ENCODE data around the gene TMEM243. TPM values are rescaled to one million over a fixed set of nuclear protein-coding genes. Genes with fewer than 3 reads are reported as not detected.

TMEM243 gene
- total RNA-seq, 1 experiment from 2014 or later, result 23.5 TPM

DNA sequence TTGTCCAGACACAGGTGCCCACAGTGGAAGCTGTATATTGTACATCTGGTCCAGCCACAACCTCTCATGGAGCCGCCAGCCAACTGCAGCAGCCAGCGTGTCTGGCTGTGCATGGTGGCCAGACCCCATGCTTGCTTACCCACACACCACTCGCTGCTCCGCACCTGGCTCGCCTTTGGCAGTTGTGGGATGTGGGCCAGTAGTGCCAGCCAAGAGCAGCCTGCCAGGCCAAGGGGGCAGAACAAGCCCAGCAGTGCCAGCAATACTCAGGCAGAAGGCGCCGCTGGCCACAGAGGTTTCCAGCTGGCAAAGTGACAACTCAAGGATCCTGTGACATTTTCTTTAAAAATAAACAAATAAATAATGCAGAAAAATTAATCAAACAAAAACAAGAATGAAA, 11.7 kb upstream of the TMEM243 start:
- Histone ChIP-seq H2AFZ (ENCODE audit: low read length) (no peak overlapping the region), H3K4me1 (ENCODE audit: insufficient read depth, low read length) (no peaks in the 10 kb centered on the region), H3K9me3 (ENCODE audit: control insufficient read depth, low read depth, low read length) (no peaks in the 10 kb centered on the region), H3K79me2 (ENCODE audit: insufficient read depth, low read length) (no peaks in the 10 kb centered on the region), H3K18ac (ENCODE audit: insufficient read length, low read depth, low read length) (no peak overlapping the region), H2BK12ac (ENCODE audit: insufficient read length, low read depth, low read length) (no peak overlapping the region), H2BK15ac (ENCODE audit: low read depth, low read length) (no peak overlapping the region), H4K5ac (ENCODE audit: insufficient read length, low read depth, low read length) (no peak overlapping the region), H3T11ph (ENCODE audit: low read length) (no peak overlapping the region), H3K23me2 (ENCODE audit: insufficient read length, low read depth, low read length, poor library complexity, severe bottlenecking) (no peaks in the 10 kb centered on the region), H4K20me1 (ENCODE audit: control insufficient read depth, insufficient read depth, insufficient read length) (no peaks in the 10 kb centered on the region), H2BK120ac (ENCODE audit: low read depth, low read length, poor library complexity, severe bottlenecking) (no peak overlapping the region), H3K4ac (ENCODE audit: low read depth, low read length) (no peak overlapping the region), H3K56ac (ENCODE audit: insufficient read length, low read depth, low read length) (no peak overlapping the region), H2AK5ac (ENCODE audit: insufficient read length, low read length) (no peak overlapping the region), H4K8ac (replicated peaks; ENCODE audit: insufficient read length, low read depth, low read length) (no peak overlapping the region), H3K9ac (ENCODE audit: extremely low read depth, insufficient read length, low read length) (no peak overlapping the region), H3K4me2 (ENCODE audit: insufficient read depth, insufficient read length, low read length) (no peak overlapping the region), H4K91ac (ENCODE audit: insufficient read length, low read depth, low read length) (no peak overlapping the region), H3K79me1 (ENCODE audit: insufficient read depth, low read depth, low read length, poor library complexity, severe bottlenecking) (no peaks in the 10 kb centered on the region), H3K27ac (ENCODE audit: insufficient read length, low read depth, low read length) (no peak overlapping the region), H3K23ac (ENCODE audit: insufficient read length, low read depth, low read length) (no peak overlapping the region), H3K14ac (ENCODE audit: insufficient read depth, low read length) (no peak overlapping the region), H2BK5ac (ENCODE audit: insufficient read length, low read length) (no peak overlapping the region), H3K27me3 (ENCODE audit: insufficient read depth, low read length) (no peaks in the 10 kb centered on the region), H2BK20ac (ENCODE audit: low read depth, low read length, poor library complexity, severe bottlenecking) (no peak overlapping the region)
- Mint-ChIP-seq H3K4me3 (no peak overlapping the region), H3K4me1 (no peaks in the 10 kb centered on the region), H3K9me3 (no peaks in the 10 kb centered on the region), H3K27ac (no peak overlapping the region), H3K36me3 (ENCODE audit: insufficient read depth in 1 of 3, low read depth in 3 of 3) (no peaks in the 10 kb centered on the region), H3K27me3 (ENCODE audit: low read depth) (peaks cover 15% of the 10 kb centered on the region)
- DNase-seq, result no peak
- no CpG with 5 or more reads among the region's 7 CpGs for WGBS (ENCODE audit: extremely low coverage, insufficient read length, low lambda C conversion rate)
- TF ChIP-seq, protein P1, sequence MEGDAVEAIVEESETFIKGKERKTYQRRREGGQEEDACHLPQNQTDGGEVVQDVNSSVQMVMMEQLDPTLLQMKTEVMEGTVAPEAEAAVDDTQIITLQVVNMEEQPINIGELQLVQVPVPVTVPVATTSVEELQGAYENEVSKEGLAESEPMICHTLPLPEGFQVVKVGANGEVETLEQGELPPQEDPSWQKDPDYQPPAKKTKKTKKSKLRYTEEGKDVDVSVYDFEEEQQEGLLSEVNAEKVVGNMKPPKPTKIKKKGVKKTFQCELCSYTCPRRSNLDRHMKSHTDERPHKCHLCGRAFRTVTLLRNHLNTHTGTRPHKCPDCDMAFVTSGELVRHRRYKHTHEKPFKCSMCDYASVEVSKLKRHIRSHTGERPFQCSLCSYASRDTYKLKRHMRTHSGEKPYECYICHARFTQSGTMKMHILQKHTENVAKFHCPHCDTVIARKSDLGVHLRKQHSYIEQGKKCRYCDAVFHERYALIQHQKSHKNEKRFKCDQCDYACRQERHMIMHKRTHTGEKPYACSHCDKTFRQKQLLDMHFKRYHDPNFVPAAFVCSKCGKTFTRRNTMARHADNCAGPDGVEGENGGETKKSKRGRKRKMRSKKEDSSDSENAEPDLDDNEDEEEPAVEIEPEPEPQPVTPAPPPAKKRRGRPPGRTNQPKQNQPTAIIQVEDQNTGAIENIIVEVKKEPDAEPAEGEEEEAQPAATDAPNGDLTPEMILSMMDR (conservative IDR thresholded peaks at IDR 0.05), result no peak
